ENCODE results near the gene PAX6.

- TF ChIP-seq FOXM1 (IDR thresholded peaks at IDR 0.05; ENCODE audit: borderline replicate concordance, low read depth) (no peak), REST (IDR thresholded peaks at IDR 0.05; ENCODE audit: low read depth) (no peak), RAD21 (IDR thresholded peaks at IDR 0.05; ENCODE audit: low read depth) (no peak), TEAD4 (IDR thresholded peaks at IDR 0.05) (no peak)
Observed at GRCh38 chr11:31802990-31803812, 7.9 kb downstream of the PAX6 start.
